Ecto neural progenitor cell (in vitro differentiated cells): Measurements from ENCODE around the gene AGAP9.
A peak's percentile ranks its signal among the peaks of the same experiment; 100 is the strongest.
"Not testable (repeated sequence)": the region's sequence is repeated elsewhere in the genome, so short reads cannot be mapped to it uniquely, and the experiment has no call there.

Source experiments
- DNase-seq: peaks from one replicate; pipeline ENCODE4 v3.0.0-alpha.2; 2018; ENCODE audit warnings: low spot score

The AGAP9 gene

DNA sequence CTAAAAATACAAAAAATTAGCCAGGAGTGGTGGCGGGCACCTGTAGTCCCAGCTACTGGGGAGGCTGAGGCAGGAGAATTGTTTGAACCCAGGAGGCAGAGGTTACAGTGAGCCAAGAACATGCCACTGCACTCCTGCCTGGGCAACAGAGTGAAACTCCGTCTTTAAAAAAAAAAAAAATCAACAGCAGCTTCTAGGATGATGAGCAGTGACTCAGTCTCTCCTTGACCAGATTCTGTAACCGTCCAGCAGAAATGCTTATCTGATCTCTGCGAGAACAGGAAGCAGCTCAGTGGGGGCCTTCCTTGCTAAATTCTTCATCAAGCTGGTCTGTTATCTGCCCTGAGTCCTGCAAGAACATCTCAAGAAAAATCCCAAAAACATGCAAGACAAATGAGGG is 37.5 kb downstream of the AGAP9 start:
- not testable (repeated sequence) for DNase-seq

DNA sequence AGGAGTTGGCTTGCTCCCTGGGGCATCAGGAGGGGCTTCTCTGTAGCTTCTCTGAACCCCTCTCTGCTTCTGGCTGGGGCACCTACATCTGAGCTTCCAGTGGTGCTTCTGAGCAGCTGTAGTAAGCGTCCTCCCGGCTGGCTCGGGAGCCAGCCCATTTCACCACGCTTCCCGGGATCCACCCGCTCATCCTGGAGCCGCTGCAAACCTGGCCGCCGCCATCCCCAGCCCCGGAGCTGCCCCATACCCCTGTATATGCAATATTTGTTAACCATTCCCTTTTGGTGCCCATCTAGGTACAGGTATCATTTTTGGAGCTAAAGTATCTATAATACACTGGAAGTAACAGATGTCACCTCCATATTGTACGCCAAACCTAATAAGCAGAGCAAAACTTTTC is 38.7 kb downstream of the AGAP9 start:
- DNase-seq, result not testable (repeated sequence)

DNA sequence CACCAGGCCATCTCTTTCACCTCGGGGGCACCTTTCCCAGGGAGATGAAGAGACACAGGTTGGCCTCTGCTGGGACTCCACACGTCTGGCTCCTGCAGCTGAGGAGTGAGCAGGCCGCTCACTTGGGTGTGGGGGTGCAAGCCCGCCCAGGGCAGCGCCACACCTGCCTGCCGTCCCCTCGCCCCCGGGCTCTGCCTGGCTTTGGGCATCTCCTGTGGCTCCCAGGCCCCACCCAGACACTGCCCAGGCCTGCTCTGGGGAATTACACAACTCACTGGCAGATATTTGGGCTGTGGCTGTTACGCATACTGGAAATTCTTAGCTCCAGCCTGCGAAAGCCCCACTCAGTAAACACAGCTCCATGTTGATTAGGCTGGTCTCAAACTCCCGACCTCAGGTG is 39.5 kb downstream of the AGAP9 start, which contains the start of gene ANXA8:
Gene ANXA8 (minus strand): TSS at position 193 of the 400 bp plus-strand sequence. CDS start 182 bp downstream, at position 11.
- peak; percentile 14 for DNase-seq

DNA sequence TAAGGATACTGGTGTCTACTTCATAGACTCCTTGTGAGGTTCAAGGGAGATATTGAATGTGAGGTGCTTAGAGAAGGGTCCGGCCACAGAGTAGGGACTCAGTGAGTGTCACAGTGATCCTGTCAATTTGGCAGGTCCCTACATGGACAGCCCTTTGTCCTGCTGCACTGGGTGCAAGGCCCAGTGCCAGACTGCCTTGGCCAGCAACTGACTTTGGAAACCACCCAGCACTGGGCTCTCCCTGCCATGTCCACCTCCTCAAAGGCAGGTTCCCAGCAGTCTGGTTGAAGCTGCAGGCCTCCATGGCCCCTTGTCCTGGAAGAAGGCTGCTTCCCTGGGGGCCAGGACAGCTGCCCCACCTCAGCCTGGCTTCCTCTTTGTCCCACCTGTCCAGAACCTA is 41.1 kb downstream of the AGAP9 start:
- DNase-seq, result not testable (repeated sequence)

DNA sequence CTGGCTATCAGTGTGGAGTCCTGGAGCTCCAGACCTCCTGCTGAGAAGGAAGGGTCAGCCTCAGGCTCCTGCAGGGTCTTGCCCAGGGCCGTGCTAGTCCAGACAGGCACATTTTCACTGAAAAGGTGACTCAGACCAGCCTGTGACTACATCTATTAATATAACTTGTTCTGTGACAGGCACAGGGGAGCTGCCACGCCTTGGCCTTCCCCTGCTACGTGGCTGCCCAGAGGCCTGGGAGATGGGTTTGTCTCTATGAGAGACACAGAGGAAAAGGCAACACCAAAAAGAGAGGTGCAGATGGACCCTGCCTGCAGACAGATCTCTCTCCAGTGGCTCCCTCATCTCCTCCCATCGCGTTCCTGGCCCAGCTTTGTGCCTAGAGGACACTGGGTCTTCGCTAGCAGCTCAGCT is 41.7 kb downstream of the AGAP9 start:
- peak; percentile 14 for DNase-seq

DNA sequence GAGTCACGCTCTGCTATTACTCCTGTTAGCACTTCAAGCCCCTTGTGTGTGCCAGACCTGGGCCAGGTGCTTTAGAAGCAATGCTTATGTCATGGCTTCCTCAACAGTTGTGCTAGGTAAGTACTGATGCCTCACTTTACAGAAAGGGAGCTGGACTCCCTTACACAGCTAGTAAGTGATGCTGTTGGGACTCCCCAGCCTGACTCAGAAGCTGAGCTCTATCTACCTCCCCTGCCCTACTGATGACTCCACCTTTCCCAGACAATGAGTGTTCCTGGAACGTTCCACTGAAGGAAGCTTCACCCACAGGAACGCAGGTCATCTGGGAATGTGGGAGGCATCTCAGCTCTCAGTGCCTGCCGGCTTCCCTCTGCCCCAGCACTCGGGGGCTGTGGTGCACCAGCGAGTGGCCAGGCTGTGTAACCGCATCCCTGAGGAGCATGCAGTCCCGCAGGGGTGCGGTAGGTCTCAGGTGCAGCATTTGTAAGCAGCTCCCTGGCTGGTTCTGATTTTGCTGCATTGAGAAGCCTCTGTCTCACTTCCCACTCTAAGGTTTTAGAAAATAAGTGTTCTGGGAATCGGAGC is 42.2 kb downstream of the AGAP9 start:
- not testable (repeated sequence) for DNase-seq

DNA sequence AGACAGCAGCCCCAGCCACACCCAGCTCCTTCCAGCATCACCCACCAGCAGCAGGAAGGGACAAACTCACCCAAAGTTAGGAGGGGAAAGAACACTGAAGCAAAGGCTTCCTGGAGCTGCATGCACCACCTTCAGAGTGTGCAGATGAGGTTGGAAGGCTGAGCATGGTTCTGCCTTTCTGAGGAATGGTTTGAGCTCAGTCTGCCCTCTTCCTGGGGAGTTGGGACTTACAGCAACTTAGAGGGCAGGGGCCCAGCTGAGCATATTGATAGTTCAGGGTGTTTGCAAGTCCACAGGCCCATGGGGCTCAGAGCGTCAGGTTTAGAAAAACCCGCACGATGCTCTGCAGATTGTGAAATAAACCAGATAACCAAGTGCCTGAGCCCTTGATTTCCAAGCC is 43.3 kb downstream of the AGAP9 start:
- not testable (repeated sequence) for DNase-seq

DNA sequence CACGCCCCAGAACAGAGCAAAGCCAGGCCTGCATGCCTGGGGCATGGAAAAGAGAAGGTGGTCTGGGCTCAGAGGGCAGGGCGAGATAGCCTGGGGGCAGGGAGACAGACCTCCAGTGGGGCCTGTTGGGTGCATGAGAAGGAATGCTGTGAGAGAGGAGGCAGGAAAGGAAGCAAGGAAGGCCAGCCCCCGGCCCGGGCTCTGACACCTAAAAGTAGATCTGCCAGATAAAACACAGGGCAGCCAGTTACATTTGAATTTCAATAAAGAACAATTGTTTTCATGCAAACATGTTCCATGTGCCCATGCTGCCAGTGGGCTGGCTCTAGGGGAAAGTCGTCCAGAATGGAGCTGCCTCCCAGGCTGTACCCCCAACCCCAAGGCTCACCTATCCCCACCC is 45.3 kb downstream of the AGAP9 start:
- not testable (repeated sequence) for DNase-seq

DNA sequence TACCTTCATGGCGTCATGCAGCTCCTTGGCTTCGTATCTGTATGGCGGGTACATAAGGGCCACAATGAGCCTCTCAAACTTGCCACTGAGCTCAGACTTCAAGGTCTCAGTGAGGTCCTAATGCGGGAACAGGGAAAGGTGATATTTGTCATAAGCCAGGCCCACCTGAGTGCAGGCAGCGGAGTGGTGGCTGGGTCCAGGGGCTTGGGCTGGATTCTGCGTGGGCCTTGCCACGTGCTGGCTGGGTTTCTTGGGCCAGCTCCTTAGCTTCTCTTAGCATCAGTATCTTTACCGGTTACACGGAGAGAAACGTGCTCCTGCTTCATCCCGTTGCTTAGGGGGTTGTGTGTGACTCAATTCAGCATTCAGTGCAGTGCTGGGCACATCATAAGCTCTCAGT is 46.4 kb downstream of the AGAP9 start:
- not testable (repeated sequence) for DNase-seq

DNA sequence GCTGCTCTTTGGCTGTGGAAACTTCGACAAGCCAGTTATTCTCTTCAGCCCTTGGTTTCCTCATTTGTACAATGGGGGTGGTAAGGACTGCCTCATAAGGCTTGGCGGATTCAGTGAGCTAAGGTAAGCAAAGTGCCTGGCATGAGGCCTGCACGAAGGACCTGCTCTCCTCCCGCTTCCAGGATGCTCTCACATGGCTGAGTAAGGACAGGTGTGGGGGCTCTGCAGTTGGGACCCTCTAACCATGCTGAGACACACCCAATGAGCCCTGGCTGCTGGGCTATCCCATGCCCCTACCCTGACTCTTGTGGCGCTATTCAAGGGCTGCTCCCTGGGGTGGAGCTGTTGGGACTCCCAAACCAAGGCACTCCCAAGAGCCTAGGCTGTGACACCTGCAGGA is 48.3 kb downstream of the AGAP9 start:
- not testable (repeated sequence) for DNase-seq

DNA sequence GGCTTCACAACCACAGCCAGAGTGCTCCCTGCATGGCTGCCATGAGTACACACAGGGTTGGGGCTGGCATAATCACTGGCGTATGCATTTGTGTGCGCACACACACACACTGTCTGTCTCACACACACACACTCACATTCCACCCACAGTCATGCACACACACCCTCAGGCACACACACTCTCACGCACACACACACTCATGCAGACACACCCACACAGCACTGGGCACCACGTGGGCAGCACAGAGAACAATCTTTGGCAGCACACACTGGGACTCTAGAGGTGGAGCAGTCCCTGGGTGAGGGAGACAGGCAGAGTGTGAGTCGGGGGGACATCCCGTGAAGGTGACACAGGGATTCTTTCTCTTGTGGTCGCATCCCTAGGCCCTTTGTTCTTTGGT is 49.9 kb downstream of the AGAP9 start:
- DNase-seq, result not testable (repeated sequence)

DNA sequence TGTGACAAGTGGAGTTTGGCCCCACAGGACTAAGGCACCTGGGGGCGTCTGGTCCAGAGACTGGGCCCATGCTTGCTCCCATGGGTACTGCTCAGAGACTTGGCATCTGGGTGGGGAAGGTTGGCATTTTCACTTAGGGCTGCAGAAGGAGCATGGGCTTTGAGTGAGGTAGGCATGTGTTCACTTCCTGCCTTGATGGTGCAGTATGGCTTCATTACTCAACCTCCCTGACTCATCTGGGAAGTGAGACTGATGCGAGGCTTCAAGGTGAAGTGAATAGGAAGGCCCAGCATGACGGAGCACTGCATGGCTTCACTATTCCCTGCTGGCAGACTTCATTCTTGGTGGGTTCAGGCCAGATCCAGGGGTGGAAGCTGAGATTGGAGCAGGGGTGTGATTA is 50.8 kb downstream of the AGAP9 start:
- DNase-seq, result not testable (repeated sequence)

DNA sequence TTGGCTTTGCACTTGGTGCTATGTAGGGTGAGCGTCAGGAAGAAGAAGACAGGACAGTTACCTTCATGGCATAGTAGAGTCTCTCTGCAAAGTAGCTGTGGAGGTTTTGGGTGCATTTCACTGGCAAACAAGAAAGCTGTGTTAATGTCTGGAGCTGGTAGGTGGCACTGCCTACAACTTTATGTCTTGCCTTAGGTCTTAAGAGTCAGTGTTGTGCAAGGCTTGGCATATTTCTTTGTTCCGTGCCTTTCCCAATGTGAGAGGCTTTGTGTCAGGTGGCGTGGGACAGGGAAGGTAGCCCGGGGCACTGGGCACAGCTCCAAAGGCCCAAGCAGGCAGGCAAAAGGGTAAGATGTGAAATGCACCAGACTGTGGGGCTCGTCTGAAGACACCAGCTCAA is 51.4 kb downstream of the AGAP9 start:
- not testable (repeated sequence) for DNase-seq

DNA sequence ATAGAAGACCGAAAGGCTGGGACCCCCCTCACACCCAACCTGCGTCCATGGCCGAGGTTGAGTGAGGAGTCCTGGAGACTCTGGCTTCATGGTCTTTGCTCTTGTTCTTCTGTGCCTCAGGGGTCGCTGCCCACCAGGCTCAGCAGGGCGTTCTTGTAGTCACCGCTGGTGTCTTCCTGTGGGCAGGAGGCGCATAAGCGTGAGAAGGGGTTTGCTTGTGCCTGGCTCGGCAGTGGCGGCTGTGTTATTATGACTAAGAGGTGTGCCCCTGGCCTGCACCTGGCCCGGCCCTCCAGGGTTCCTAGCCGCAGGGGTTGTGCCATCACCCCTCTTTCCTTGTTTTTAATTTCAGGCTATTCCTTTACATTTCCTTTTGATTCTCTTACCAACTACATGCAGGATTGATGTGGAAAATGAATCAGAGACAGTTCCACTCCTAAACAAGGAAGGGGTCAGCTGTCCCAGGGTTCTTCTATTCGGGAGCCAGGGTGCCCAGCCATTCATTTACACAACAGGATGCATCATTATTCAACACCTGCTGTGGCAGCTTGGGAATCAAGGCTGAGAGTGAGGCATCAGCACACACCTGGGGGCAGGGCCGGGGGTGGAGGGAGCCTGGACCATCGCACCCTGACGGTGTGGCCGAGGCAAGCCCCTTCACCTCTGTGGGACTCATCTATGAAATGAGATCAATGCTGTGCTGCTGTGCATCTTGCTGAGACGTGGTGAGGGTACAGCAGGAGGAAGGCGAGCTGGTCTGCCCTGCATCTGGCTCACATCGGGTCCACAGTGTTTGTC is 54.5 kb downstream of the AGAP9 start:
- DNase-seq, result not testable (repeated sequence)

DNA sequence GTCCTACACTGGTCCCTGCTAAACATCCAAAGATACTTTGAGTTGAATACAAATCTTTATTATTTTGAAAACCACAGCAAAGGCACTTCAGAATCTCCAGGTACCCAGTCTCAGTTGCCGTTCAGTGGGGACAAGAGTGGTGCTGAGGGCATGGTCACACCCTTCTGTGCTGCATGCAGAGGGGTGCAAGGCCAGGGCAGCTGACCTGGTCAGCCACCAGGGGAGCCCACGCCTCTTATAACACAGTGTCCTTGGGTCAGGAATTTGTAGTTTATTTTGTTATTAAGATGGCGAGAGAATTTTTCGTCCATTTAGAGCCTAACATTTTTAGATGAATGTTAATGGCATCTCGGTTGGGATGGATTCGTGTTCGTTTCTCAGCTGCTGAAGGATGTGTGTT is 55.5 kb downstream of the AGAP9 start:
- DNase-seq, result not testable (repeated sequence)

DNA sequence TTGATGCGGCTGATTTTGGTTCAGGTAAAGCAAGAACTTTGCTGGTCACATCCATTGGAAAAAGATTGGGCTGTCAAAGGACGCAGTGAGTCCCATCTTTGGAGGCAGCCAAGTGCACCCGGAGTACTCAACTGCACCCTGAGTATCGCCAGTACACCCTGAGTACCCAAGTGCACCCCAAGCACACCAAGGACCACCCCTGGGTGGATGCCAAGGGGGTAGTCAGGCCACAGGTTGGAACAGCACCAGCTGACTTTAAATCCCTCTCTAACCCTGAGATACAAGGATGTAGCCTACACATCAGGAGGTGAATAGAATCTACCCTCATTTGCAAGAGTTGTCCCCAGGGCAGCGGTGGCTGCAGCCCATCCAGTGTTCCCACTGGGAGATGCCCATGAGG is 56.0 kb downstream of the AGAP9 start:
- not testable (repeated sequence) for DNase-seq

DNA sequence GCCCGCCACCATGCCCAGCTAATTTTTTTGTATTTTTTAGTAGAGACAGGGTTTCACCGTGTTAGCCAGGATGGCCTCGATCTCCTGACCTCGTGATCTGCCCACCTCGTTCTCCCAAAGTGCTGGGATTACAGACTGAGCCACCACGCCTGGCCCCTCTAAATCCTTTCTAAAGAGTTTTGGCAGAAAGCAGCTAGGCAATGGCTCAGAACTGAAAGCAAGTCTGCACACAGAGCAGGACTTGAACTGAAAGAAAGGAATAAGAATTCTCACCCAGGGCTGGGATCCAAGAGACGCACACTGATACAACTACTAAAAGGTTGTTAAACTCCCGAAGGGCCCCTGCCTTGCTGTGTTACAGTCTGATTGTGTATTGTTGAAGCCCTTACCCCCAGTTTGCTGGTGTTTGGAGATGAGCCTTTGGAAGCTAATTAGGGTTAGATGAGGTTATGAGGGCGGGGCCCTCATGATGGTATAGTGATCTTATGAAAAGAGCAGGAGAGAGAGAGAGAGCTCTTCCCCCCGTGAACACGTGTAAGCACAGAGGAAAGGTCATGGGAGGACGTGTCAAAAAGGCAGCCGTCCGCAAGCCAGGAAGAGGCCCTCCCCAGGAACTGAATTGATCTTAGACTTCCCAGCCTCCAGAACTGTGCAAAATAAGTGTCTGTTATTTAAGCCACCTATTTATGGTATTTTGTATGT is 58.1 kb downstream of the AGAP9 start:
- DNase-seq, result not testable (repeated sequence)

DNA sequence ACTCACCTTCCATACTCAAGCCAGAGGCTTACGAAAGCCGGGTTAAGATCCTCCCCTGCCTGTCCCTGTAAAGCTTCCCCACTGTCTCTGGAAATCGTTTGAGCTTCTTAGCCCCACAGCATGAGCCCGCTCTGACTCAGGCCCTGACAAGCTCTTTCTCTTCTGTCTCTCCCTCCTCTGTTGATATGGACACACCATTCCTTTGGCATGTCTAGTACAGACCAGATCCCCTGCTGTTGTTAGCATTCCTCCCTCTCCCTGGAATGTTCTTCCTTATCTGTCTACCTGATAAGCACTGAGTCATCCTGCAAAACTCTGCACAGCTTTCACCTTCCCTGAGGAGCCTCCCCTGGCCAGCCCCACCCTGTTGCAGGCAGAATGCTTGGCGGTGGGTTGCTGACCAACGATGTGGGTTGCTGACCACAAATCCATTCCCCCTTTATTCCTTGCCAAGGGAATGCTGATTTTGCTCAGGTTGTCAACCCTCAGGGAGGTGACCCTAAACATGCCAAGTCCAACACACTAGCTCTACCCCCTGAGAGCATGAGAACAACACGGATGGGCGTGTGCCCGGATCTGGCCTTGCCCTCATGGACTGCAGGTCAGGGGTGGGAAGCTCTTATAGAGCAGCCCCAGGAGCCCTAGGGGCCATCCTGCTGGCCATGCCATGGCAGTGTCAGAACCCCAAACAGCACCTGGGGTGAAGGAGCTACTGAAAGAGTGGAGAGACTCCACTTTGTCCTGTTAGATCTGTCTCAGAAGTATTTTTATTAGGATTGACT is 60.7 kb downstream of the AGAP9 start:
- not testable (repeated sequence) for DNase-seq

DNA sequence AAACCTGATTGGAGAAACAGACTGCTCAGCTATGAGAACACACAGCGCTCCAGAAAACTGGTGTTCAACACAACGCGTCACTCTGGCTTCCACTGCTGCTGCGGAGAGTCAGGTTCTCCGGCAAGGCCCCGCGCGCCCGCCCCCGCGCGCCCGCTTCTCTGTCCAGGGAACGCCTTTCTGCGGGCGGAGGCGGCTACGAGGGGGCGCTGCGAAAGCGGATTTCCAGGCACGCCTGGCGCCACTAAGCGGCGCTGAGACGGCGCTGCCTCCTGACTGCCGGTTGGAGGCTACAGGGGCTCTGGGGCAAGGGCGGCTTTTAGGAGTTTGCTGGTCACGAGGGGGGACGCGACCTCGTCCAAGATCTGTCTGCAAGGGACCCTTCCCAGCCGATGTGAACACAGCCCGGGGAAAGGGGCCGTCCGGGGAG is 62.2 kb downstream of the AGAP9 start:
- DNase-seq, result peak; percentile 54

DNA sequence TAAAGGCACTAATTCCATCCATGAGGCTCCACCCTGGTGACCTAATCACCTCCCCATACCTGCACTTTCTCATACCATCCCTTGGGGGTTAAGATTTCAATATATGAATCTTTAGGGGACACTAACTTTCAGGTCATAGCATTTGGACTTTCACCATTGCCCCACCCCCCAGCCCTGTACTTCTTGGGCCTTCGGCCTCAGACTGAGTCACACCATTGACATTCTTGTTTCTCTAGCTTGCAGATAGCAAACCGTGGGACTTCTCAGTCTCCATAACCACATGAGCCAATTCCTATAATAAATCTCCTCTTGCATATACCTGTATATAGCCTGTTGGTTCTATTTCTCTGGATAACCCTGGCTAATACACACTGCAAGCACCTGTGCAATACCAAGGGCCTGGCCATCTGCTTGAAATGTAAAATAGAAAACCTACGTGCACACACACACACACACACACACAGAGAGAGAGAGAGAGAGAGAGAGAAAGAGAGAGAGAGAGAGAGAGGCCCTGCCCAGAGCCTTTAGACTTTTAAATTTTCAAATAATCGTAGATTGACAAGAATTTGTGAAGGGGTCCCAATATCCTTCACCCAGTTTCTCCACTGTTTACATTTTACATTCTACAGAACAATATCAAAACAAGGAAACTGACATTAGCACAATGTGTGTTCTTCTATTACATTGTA is 64.8 kb downstream of the AGAP9 start:
- DNase-seq, result peak; percentile 27

DNA sequence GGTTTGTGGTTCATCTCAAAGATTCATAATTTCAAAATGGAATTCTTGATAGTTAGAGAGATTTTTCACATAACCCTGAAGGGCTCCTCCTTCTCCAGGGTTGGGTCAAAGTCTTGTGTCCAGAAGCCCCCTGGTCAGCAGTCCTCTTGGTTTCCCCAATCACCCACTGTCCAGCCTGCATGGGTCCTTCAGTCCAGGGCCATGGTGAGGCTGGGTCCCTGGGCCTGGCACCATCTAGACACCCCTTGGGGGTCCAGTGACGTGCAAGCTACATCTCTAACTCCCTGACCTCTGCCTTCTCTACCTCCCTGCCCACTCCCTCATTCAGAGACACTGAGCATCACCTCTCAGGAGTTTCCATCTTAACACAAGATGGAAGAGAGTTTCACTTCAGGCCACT is 65.6 kb downstream of the AGAP9 start:
- DNase-seq, result no peak

DNA sequence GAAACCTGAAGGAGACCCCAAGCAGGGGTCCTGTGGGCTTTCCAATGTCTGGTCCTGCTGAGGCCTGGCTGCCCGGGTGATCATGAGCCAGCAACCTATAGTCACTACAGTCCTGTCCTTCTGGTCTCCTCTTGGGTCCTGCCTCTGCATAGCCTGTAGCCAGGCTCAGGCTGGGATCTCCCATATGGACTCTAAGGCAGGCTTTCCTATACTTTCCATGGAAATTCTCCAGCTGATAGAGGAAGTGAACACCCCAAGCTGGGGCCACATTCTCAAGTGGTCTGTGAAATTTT is 66.0 kb downstream of the AGAP9 start:
- DNase-seq, result no peak
